OCI-LY1 (cell line): Measurements from ENCODE around the gene LTBP2.

Source experiments
- CTCF ChIP-seq: fragments of 200-600 bp; sonication (generic), shearing (Covaris generic); IDR thresholded peaks from 2 replicates; pipeline ENCODE4 v1.5.1; 2017; ENCODE audit warnings: mild to moderate bottlenecking, antibody characterized with exemption, low read length, moderate library complexity, mixed read lengths
- EZH2 ChIP-seq: fragments of 200-600 bp; sonication (generic), shearing (Covaris generic); IDR thresholded peaks from 2 replicates; pipeline ENCODE4 v1.8.0; 2017; ENCODE audit warnings: borderline replicate concordance, mixed run types, mild to moderate bottlenecking, antibody characterized with exemption, low read length, moderate library complexity, mixed read lengths

GRCh38 chr14:74593241-74593953 lies 18.6 kb downstream of the LTBP2 start:
- TF ChIP-seq CTCF: no peak
- no peak for TF ChIP-seq EZH2
